ENCODE results near the gene FXYD3.

GRCh38 chr19:35117116-35117515 lies 1.5 kb downstream of the FXYD3 start:
- no peak for TF ChIP-seq CREB3 (CRISPR knock-in tag; IDR thresholded peaks at IDR 0.05)
- no peak for TF ChIP-seq FOXP1 (IDR thresholded peaks at IDR 0.05)
- no peak for TF ChIP-seq FOXP1 (CRISPR knock-in tag; IDR thresholded peaks at IDR 0.05)
- no peak for TF ChIP-seq YY1 (IDR thresholded peaks at IDR 0.05; ENCODE audit: insufficient read depth, insufficient replicate concordance, low read depth, low read length)
- no peak for TF ChIP-seq SUZ12 (IDR thresholded peaks at IDR 0.05; ENCODE audit: low read depth, low read length)
- TF ChIP-seq POLR2AphosphoS5 (IDR thresholded peaks at IDR 0.05; ENCODE audit: low read depth, low read length), result no peak
- no peak for TF ChIP-seq CBX5 (CRISPR knock-in tag; IDR thresholded peaks at IDR 0.05; ENCODE audit: borderline replicate concordance)
- TF ChIP-seq SRF (IDR thresholded peaks at IDR 0.05; ENCODE audit: low read depth, low read length), result no peak
- TF ChIP-seq RAD21 (CRISPR knock-in tag; IDR thresholded peaks at IDR 0.05), result no peak
- TF ChIP-seq POLR2A (IDR thresholded peaks at IDR 0.05; ENCODE audit: insufficient read depth in 1 of 2, low read depth in 2 of 2, low read length in 2 of 2), result no peak
- TF ChIP-seq SP1 (IDR thresholded peaks at IDR 0.05), result no peak
- TF ChIP-seq SP1 (CRISPR knock-in tag; IDR thresholded peaks at IDR 0.05), result no peak
- no peak for TF ChIP-seq PCBP2 (optimal IDR thresholded peaks at IDR 0.05; ENCODE audit: low read depth, low read length, poor library complexity, severe bottlenecking)
- TF ChIP-seq ZNF766 (CRISPR knock-in tag; IDR thresholded peaks at IDR 0.05; ENCODE audit: borderline replicate concordance), result no peak
